Right lobe of liver (tissue), 4 donors: ENCODE results near the gene ENTPD3.

ENCODE experiments used
- POLR2A ChIP-seq: fragments of 450-650 bp; IDR thresholded peaks from one replicate; pipeline ENCODE4 v1.6.1; 2017; ENCODE audit warnings: antibody characterized with exemption, mild to moderate bottlenecking
- TF ChIP-seq, protein P1 (sequence below), 4 donors: fragments of 200-600 bp in 3 of 4; fragments of 450-650 bp in 1 of 4; IDR thresholded peaks; one replicate each; pipeline versions ENCODE4 v1.5.1 to v1.8.0; 2016 to 2022; ENCODE audit warnings: antibody characterized with exemption in 4 of 4, mild to moderate bottlenecking in 2 of 4
- donor health status: DM: no; HTN: no; CAD: no.
- donor health status: DM: no; HTN: no; CAD: no.
- donor health status: DM: no; HTN: yes; CAD: no.

DNA sequence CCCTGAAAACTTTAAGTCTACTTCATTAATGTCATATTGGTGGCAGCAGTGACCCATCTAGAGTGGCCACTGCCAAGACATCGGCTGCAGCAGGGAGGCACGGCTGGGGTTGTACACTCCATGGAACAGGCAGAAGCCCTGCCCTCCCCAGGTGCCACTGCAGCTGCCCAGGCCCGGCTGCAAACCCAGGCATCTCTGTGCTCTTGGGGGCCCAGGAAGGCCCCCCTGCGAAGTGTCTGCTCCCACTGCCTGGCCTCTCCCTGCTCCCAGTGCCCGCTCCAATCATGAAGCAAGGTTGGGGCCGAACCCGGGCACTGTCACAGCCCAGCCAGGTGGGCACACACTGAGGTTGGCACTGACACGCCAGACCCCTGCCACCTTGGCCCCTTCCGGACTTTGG lies 58.1 kb downstream of the ENTPD3 start:
- TF ChIP-seq, protein P1, sequence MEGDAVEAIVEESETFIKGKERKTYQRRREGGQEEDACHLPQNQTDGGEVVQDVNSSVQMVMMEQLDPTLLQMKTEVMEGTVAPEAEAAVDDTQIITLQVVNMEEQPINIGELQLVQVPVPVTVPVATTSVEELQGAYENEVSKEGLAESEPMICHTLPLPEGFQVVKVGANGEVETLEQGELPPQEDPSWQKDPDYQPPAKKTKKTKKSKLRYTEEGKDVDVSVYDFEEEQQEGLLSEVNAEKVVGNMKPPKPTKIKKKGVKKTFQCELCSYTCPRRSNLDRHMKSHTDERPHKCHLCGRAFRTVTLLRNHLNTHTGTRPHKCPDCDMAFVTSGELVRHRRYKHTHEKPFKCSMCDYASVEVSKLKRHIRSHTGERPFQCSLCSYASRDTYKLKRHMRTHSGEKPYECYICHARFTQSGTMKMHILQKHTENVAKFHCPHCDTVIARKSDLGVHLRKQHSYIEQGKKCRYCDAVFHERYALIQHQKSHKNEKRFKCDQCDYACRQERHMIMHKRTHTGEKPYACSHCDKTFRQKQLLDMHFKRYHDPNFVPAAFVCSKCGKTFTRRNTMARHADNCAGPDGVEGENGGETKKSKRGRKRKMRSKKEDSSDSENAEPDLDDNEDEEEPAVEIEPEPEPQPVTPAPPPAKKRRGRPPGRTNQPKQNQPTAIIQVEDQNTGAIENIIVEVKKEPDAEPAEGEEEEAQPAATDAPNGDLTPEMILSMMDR (IDR thresholded peaks at IDR 0.05) = no peak
- no peak for TF ChIP-seq POLR2A
